ENCODE data around the gene RRP9.
"Not testable (repeated sequence)": the region's sequence is repeated elsewhere in the genome, so short reads cannot be mapped to it uniquely, and the experiment has no call there.

GRCh38 chr3:51990501-51990971, 48.8 kb upstream of the RRP9 start:
- TF ChIP-seq CTCF, POLR2A, EP300 (IDR thresholded peaks at IDR 0.05): not testable (repeated sequence)
